GM12892 (cell line): Measurements from ENCODE around the gene CADM4.

Source experiments
- POLR2A ChIP-seq: IDR thresholded peaks from 2 replicates; pipeline ENCODE4 v1.6.1; 2011; ENCODE audit warnings: low read depth, low read length, control low read depth
- POLR2AphosphoS5 ChIP-seq: IDR thresholded peaks from 2 replicates; pipeline ENCODE4 v1.6.1; 2011; ENCODE audit warnings: low read depth, low read length, control low read depth
- TAF1 ChIP-seq: IDR thresholded peaks from 2 replicates; pipeline ENCODE4 v1.6.1; 2011; ENCODE audit warnings: low read depth, mild to moderate bottlenecking, control low read depth, low read length, borderline replicate concordance

DNA sequence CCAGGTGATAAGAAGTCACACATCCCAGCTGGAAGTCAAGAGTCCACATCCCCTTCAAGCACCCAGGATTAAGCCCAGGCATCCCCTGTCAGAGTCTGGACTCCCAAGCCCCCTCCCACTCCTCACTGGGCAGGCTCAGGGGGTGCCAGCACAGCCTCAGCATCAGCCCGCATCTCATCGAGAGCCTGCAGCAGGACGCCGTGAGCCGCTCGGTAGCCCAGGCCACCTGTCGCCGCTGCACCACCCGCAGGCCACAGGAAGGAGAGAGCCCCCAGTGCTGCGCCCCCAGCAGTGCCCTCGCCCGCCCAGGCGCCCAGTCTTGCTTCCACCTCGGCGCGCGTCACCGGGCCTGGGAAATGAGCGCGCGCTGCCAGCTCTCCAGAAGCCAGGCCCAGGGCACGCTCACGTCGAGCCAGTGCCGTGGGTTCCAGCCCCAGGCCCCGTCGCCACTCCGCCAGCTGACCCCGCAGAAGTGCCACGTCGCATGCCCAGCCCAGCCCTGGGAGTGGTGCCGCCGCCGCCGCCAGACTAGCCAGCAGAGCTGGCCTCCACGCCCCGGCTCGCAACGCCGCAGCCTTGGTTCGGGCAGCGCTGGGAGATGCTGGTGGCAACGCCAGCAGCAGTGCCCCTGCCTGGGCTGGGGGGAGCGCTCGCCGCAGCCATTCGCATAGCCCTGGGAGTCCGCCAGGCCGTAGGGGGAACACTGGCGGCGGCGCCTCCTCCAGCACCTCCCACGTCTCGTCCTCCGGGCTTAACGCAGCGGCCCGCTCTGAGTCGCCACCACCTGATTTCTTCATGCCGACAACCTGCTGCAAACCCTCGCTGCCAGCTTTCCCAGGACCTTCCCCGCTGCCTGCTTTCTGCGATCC lies 47.5 kb downstream of the CADM4 start:
- TF ChIP-seq POLR2A (no peak), TAF1 (no peak), POLR2AphosphoS5 (no peak)
